ENCODE measurements around the gene SLC12A5.
A peak's percentile ranks its signal among the peaks of the same experiment; 100 is the strongest.

SLC12A5 gene

GRCh38 chr20:46040902-46041535 lies 12.0 kb downstream of the SLC12A5 start:
- in situ Hi-C loops (cut with MboI; ENCODE audit: low sequenced_read_pairs, unreplicated experiment) = no loop called here
- TF ChIP-seq, protein P1, sequence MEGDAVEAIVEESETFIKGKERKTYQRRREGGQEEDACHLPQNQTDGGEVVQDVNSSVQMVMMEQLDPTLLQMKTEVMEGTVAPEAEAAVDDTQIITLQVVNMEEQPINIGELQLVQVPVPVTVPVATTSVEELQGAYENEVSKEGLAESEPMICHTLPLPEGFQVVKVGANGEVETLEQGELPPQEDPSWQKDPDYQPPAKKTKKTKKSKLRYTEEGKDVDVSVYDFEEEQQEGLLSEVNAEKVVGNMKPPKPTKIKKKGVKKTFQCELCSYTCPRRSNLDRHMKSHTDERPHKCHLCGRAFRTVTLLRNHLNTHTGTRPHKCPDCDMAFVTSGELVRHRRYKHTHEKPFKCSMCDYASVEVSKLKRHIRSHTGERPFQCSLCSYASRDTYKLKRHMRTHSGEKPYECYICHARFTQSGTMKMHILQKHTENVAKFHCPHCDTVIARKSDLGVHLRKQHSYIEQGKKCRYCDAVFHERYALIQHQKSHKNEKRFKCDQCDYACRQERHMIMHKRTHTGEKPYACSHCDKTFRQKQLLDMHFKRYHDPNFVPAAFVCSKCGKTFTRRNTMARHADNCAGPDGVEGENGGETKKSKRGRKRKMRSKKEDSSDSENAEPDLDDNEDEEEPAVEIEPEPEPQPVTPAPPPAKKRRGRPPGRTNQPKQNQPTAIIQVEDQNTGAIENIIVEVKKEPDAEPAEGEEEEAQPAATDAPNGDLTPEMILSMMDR (IDR thresholded peaks at IDR 0.05; ENCODE audit: borderline replicate concordance, control extremely low read depth, extremely low read depth, insufficient read depth, missing control alignments) = no peak
- DNase-seq (ENCODE audit: low spot score) = peak; percentile 71

DNA sequence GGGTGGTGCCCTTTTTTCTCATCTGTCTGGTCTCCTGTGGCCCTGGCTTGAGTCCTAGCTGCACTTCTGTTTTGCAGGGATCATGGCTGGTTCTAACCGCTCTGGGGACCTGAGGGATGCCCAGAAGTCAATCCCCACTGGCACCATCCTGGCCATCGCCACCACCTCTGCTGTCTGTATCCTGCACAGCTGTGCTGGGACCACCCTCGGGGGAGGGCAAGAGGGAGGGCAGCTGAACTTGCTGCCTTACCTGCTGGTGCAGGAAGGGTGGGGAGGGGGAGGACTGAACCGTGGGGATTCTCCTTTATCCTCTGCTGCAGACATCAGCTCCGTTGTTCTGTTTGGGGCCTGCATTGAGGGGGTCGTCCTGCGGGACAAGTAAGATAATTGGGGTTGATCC lies 14.5 kb downstream of the SLC12A5 start:
- TF ChIP-seq, protein P1 (IDR thresholded peaks at IDR 0.05; ENCODE audit: borderline replicate concordance, control extremely low read depth, extremely low read depth, insufficient read depth, missing control alignments) = no peak
- no peak for DNase-seq (ENCODE audit: low spot score)
- in situ Hi-C loops (cut with MboI; ENCODE audit: low sequenced_read_pairs, unreplicated experiment) = no loop called here

GRCh38 chr20:46044896-46045295 lies 15.9 kb downstream of the SLC12A5 start:
- TF ChIP-seq, protein P1 (IDR thresholded peaks at IDR 0.05; ENCODE audit: borderline replicate concordance, control extremely low read depth, extremely low read depth, insufficient read depth, missing control alignments) = no peak
- DNase-seq (ENCODE audit: low spot score) = no peak
- in situ Hi-C loops (cut with MboI; ENCODE audit: low sequenced_read_pairs, unreplicated experiment) = no loop called here

DNA sequence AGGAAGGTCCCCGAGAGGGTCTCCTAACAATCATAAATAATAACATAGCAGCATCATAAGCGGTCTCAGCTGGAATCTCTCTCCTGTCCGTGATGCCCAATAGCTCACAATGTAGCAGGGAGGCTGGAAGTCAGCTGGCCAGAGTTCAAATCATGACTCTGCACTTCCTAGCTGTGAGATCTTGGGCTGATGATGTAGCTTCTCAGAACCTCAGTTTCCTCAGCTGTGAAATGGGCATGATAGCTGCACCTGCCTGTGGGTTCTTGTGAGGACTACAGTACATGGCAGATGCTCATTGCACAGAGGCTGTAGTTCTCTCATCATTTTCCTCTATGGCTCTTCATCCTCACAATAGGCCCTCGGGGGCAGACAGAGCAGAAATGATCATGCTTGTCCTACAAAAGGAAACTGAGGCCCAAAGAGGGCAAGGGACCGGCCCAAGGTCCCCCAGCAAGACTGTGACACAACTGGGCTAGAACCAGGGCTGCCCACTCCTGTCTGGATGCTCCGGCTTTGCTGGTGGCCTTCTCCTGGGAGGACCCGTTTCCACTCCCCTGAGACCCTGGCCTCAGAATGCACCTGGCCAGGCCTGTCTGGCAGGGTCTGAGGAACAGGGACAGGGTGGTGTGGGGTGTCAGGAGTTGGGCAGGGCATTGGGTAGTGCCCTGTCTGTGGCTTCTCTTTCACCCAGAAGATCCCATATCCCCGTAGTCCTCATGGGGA lies 17.7 kb downstream of the SLC12A5 start:
- no peak for DNase-seq (ENCODE audit: low spot score)
- TF ChIP-seq, protein P1 (IDR thresholded peaks at IDR 0.05; ENCODE audit: borderline replicate concordance, control extremely low read depth, extremely low read depth, insufficient read depth, missing control alignments) = no peak
- in situ Hi-C loops (cut with MboI; ENCODE audit: low sequenced_read_pairs, unreplicated experiment) = no loop called here

DNA sequence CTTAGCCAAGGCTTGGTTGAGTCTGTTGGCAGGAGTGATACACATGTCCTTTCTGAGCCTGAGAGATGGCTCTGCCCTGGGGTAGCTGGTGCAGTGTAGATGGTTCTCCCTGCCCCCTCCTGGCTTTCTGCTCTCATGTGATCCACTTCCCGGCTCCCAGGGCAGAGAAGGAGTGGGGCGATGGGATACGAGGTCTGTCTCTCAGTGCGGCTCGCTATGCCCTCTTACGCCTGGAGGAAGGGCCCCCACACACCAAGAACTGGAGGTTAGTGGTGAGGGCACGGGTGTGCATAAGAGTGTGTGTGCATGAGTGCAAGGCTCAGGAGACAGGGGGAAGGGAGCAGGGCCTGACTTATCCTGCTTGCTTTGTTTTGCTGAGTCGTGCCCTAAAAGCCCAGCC lies 18.8 kb downstream of the SLC12A5 start:
- in situ Hi-C loops (cut with MboI; ENCODE audit: low sequenced_read_pairs, unreplicated experiment) = no loop called here
- no peak for DNase-seq (ENCODE audit: low spot score)
- TF ChIP-seq, protein P1 (IDR thresholded peaks at IDR 0.05; ENCODE audit: borderline replicate concordance, control extremely low read depth, extremely low read depth, insufficient read depth, missing control alignments) = no peak

DNA sequence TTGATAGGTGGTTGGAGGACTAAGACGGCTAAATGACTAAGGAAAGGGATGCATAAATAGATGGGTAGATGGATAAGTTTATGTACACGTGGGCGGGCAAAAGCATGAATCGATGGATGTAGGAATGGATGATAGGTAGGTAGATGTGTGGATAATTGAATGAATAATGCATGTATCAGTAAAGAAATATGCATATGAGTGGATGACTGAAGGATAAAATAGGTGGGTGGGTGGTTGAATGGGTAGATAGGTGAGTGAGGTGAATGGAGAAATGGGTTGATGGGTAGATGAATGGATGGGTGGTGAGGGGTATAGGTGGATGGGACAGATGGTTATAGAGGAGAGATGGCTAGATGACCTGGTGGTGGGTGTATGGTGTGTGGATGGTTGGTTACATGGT lies 20.2 kb downstream of the SLC12A5 start:
- DNase-seq (ENCODE audit: low spot score) = no peak
- TF ChIP-seq, protein P1 (IDR thresholded peaks at IDR 0.05; ENCODE audit: borderline replicate concordance, control extremely low read depth, extremely low read depth, insufficient read depth, missing control alignments) = no peak
- in situ Hi-C loops (cut with MboI; ENCODE audit: low sequenced_read_pairs, unreplicated experiment) = no loop called here
